ENCODE results near the gene LIF.
A peak's percentile ranks its signal among the peaks of the same experiment; 100 is the strongest.

- TF ChIP-seq POLR2A (IDR thresholded peaks at IDR 0.05) (peak in 1 of 2 donors; percentile 15), CTCF (IDR thresholded peaks at IDR 0.05) (no peak), EP300 (IDR thresholded peaks at IDR 0.05) (no peak), POLR2AphosphoS5 (IDR thresholded peaks at IDR 0.05) (peak in 1 of 4 donors; percentile 27)
Observed at GRCh38 chr22:30266445-30267381, 20.2 kb upstream of the LIF start, which contains the start of gene OSM.
